Parathyroid adenoma (tissue), 2 donors: ENCODE measurements around the gene NR2C2AP.

Experiments used
- H2AFZ ChIP-seq: fragments of 300-600 bp; sonication (generic); one replicate; pipeline ENCODE4 v1.7.0; 2017; ENCODE audit warnings: antibody characterized with exemption, mild to moderate bottlenecking
- H3K27ac ChIP-seq: fragments of 300-600 bp; sonication (generic); one replicate; pipeline ENCODE4 v1.7.0; 2017
- H3K27me3 ChIP-seq: fragments of 300-600 bp; sonication (generic); one replicate; pipeline ENCODE4 v1.7.0; 2017; ENCODE audit warnings: low read length; ENCODE audit not compliant: control insufficient read depth, insufficient read depth
- H3K36me3 ChIP-seq: fragments of 300-600 bp; sonication (generic); one replicate; pipeline ENCODE4 v1.7.0; 2017; ENCODE audit warnings: low read length; ENCODE audit not compliant: control insufficient read depth, insufficient read depth
- H3K4me1 ChIP-seq: fragments of 300-600 bp; sonication (generic); one replicate; pipeline ENCODE4 v1.7.0; 2017; ENCODE audit warnings: control low read depth
- H3K4me2 ChIP-seq: fragments of 300-600 bp; sonication (generic); one replicate; pipeline ENCODE4 v1.7.0; 2017; ENCODE audit warnings: low read length
- H3K4me3 ChIP-seq: fragments of 300-600 bp; sonication (generic); one replicate; pipeline ENCODE4 v1.7.0; 2017; ENCODE audit warnings: low read depth, low read length
- H3K79me2 ChIP-seq: fragments of 300-600 bp; sonication (generic); one replicate; pipeline ENCODE4 v1.7.0; 2017; ENCODE audit warnings: control low read depth
- H3K9ac ChIP-seq: fragments of 300-600 bp; sonication (generic); one replicate; pipeline ENCODE4 v1.7.0; 2017; ENCODE audit warnings: mild to moderate bottlenecking
- H3K9me3 ChIP-seq: fragments of 300-600 bp; sonication (generic); one replicate; pipeline ENCODE4 v1.7.0; 2017; ENCODE audit warnings: low read length; ENCODE audit not compliant: control insufficient read depth
- CTCF ChIP-seq: fragments of 300-600 bp; sonication (generic); IDR thresholded peaks from one replicate; pipeline ENCODE4 v1.7.0; 2017; ENCODE audit warnings: antibody characterized with exemption, mild to moderate bottlenecking
- donor health status: primary hyperparathyroidism.

NR2C2AP gene

GRCh38 chr19:19193926-19194325 lies 9.3 kb downstream of the NR2C2AP start:
- H3K9me3 ChIP-seq, result no peaks in the 10 kb centered on the region
- no peak overlapping the region for H2AFZ ChIP-seq
- H3K9ac ChIP-seq, result no peak overlapping the region
- TF ChIP-seq CTCF, result no peak
- H3K36me3 ChIP-seq, result no peaks in the 10 kb centered on the region
- H3K27me3 ChIP-seq, result no peaks in the 10 kb centered on the region
- no peak overlapping the region for H3K4me2 ChIP-seq
- H3K79me2 ChIP-seq, result peaks cover 16% of the 10 kb centered on the region
- no peak overlapping the region for H3K27ac ChIP-seq
- no peak overlapping the region for H3K4me3 ChIP-seq
- peaks cover 5% of the 10 kb centered on the region for H3K4me1 ChIP-seq

GRCh38 chr19:19192910-19193423 lies 10.2 kb downstream of the NR2C2AP start:
- peak overlapping the region; percentile 42 for H3K9ac ChIP-seq
- peak overlapping the region; percentile 95 for H3K27ac ChIP-seq
- H3K36me3 ChIP-seq, result no peaks in the 10 kb centered on the region
- H3K27me3 ChIP-seq, result no peaks in the 10 kb centered on the region
- H3K79me2 ChIP-seq, result peaks cover 19% of the 10 kb centered on the region
- H2AFZ ChIP-seq, result peak overlapping the region; percentile 93
- H3K4me1 ChIP-seq, result peaks cover 5% of the 10 kb centered on the region
- peak overlapping the region; percentile 99 for H3K4me3 ChIP-seq
- peak overlapping the region; percentile 100 for H3K4me2 ChIP-seq
- no peaks in the 10 kb centered on the region for H3K9me3 ChIP-seq
- no peak for TF ChIP-seq CTCF

GRCh38 chr19:19192078-19192882 lies 10.9 kb downstream of the NR2C2AP start, which contains the start of the genes BORCS8 and RFXANK:
Gene BORCS8, minus strand, starts transcription at chr19:19192152. Its CDS starts 35 bp downstream, at chr19:19192117.
Gene RFXANK, plus strand, starts transcription at chr19:19192258. Its CDS starts 1,689 bp downstream, at chr19:19193947.
- Histone ChIP-seq H2AFZ (peak within 1 kb of the TSS; percentile 97), H3K4me1 (peaks cover 5% of the 10 kb centered on the region)

GRCh38 chr19:19191768-19192077 lies 11.5 kb downstream of the NR2C2AP start:
- peak overlapping the region; percentile 100 for H3K4me2 ChIP-seq
- H3K9ac ChIP-seq, result peak overlapping the region; percentile 49
- H3K27me3 ChIP-seq, result no peaks in the 10 kb centered on the region
- no peaks in the 10 kb centered on the region for H3K36me3 ChIP-seq
- peaks cover 19% of the 10 kb centered on the region for H3K79me2 ChIP-seq
- peak overlapping the region; percentile 97 for H2AFZ ChIP-seq
- H3K4me3 ChIP-seq, result peak overlapping the region; percentile 99
- no peaks in the 10 kb centered on the region for H3K9me3 ChIP-seq
- H3K27ac ChIP-seq, result peak overlapping the region; percentile 95
- peaks cover 5% of the 10 kb centered on the region for H3K4me1 ChIP-seq
- no peak for TF ChIP-seq CTCF

More at GRCh38 chr19:19192078-19192882, 10.9 kb downstream of the NR2C2AP start, which contains the start of the genes BORCS8 and RFXANK:
- no peak for TF ChIP-seq CTCF
- H3K4me3 ChIP-seq, result peak within 1 kb of the TSS; percentile 99
- no peaks in the 10 kb centered on the region for H3K36me3 ChIP-seq
- peak within 1 kb of the TSS; percentile 83 for H3K9ac ChIP-seq
- H3K4me2 ChIP-seq, result peak within 1 kb of the TSS; percentile 100
- H3K27ac ChIP-seq, result peak within 1 kb of the TSS; percentile 95
- no peaks in the 10 kb centered on the region for H3K9me3 ChIP-seq
- peaks cover 19% of the 10 kb centered on the region for H3K79me2 ChIP-seq
- H3K27me3 ChIP-seq, result no peaks in the 10 kb centered on the region
